ENCODE data around the gene ITPA. TPM values are rescaled to one million over a fixed set of nuclear protein-coding genes. Genes with fewer than 3 reads are reported as not detected.
A peak's percentile ranks its signal among the peaks of the same experiment; 100 is the strongest.
"Not testable (repeated sequence)": the region's sequence is repeated elsewhere in the genome, so short reads cannot be mapped to it uniquely, and the experiment has no call there.

Gene ITPA
- polyA plus RNA-seq, 3 donors = 46.3 to 70.3 (median 54.3) TPM

DNA sequence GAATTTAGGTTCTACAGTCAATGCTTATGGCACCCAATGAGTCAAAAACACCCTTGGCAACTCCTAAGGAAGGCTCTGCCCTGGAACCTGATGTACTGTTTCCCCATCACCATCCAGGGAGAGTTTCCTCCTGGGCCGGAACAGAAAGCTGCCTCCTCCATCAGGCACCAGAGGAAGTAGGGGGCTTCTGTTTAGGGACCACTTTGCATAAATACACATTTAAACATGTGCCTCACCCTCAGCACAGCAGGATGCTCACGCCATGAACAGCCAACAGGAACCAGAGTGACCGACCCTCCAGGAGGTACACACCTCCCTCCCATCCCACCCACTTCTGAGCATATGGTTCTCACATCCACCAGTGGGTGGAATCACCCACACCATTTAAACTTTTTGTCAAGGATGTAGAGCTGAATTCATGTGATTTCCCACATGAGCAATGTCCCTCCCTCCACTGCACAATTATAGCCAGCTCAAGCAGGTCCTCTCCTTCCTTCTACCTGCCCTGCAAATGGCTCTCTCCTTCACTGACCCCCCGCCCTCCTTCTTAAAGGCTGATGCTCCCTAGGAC is 19.7 kb upstream of the ITPA start:
- DNase-seq (ENCODE audit: extremely low read depth in 1 of 11, low read depth in 9 of 11, low spot score in 4 of 11) = no peak

DNA sequence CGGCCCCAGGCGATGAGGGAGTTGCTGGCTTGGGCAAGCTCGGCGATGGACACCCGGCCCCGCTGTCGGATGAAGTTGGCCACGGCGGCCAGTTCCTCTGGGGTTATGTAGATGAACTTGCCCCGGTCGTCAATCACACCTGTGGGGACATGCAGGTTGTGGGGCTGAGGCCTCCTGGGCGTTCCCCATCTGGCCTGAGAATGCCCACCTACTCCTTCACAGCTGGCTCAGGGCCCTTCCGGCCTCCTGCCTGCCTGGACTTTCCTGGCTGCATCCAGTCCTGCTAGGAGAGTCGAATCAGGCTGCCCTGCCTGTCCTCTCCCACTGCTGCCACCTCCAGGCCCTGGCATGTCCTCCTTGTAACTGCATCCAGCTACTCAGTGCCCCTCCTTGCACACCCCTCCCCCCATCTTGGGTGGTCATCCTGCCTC is 18.6 kb upstream of the ITPA start:
- no peak for DNase-seq (ENCODE audit: extremely low read depth in 1 of 11, low read depth in 9 of 11, low spot score in 4 of 11)

DNA sequence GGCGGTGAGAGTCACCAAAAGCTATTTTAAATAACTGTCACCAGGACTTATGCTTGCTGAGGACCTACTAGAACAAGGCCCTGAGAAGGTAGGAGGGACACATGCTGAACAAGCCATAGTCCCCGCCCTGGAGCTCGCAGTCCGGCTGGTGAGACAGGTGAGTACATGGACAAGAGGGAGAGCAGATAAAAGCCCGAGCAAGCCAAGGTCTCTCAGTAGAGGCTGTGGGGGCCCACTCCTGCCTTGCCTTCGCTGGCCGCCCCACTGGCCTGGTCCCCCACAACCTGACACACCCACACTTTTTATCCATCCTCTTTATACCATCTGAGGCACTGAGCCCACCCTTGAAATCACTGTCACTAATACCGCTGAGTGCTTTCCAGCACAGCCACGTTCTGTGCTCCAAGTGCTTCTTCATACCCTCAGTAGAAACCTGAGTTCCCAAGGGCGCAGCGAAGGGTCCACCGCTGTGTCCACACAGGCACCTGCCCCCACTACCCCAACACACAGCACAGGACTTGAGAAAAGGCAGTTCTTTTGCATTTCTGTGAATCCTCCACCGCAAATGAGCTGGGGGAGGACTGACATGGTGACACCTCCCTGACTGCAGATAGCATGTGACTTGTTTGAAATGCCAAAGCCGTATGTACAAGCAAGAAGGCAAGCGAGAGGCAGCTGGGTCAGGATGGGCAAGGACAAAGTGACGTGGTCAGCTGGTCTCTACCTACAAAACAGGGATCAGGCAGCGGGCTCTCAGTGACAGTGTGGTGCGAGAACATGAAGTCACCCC is 16.9 kb upstream of the ITPA start:
- no peak for DNase-seq (ENCODE audit: extremely low read depth in 1 of 11, low read depth in 9 of 11, low spot score in 4 of 11)

DNA sequence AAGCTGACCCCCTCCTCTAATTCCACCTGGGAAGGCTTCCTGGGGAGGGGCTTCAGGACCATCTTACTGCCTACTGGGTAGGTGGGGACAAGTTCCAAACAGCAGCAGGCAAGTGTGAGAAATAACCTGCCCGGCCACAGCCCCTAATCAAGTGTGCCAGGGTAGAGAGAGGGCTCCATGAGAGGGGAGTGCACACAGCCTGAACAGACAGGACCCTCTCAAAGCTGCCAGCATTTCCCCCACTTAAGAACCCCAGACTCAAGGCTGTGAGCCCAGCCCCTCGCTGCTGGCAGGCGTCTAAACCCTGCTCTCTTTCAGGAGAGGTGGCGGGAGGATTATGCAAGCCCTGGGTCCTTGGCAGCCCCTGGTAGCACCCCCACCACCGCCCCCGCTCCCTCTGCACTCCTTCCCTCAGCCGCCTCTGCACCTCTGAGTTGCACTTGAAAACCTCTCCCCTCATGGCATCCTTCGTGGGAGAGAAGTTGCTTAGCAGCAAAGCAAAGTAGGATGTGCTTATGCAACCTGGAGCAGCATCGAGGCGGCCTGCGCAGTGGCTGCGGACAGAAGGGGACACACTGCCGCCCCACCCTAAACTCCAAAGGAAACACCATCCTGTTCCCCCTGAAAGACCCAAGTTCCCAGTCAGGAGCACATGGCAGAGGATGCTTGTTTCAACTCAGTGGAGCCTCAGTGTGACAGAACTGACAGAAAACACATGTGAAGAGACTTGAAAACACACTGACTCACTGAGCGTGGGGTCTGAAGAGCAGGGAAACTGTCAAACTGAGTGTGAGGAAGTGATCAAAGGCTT is 15.3 kb upstream of the ITPA start:
- no peak for DNase-seq (ENCODE audit: extremely low read depth in 1 of 11, low read depth in 9 of 11, low spot score in 4 of 11)

DNA sequence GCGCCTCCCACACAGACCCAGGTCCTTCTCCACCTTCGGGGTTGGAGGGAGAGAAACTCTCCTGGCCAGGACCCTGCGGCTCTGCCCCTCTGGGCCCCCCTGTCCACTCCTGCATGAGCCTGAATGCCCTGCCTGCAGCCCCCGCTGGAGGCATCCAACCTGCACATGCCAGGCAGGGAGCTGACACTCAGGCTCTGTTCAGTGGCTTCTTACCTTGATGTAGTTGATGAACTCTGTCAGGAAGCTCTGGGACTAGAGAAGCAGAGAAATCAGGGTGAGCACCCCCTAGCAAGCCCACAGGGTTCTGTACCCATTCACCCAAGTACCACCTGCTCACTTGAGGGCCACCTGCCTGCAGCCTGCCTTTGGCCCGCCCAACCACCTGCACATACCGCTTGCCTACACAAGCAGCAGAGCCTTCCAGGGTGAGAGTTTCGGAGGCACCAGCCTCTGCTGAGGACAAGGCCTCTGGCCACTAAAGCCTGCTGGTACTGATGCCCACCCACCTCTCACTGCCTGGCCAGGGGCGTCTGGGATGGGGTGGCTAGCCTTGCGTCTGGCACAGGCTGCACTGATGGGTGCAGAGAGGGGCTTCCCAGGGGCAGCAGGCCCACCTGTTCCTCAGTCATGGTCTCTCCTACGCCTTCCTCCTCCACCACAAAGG is 14.5 kb upstream of the ITPA start:
- DNase-seq (ENCODE audit: extremely low read depth in 1 of 11, low read depth in 9 of 11, low spot score in 4 of 11) = no peak

DNA sequence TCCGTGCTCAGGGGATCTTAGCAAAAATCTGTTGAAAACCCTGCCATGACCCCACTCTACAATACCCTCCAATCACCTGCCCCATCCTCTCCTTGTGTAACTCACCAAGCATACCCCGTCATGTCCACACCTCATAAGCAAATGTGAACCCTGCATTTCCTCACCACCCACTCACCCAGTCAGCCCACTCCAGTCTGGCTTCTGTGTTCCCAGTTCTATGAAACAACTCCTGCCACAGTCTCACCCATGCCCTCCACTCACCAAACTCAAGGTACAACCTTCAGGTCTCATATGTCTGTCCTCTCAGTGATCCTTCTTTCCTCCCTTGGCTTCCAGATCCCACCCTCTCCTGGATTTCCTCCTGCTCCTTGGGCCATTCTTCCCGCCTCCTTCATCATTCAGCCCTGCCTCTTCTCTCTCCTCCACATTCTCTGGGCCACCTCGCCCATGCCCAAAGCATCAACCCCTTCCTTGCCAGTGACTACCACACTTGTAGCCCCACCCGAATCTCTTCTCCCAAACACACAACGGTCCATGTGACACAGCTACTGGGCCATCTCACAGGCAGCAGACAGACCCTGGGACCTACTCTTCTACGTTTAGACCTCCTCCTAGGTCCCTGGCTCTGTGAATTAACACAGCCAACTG is 13.6 kb upstream of the ITPA start:
- DNase-seq (ENCODE audit: extremely low read depth in 1 of 11, low read depth in 9 of 11, low spot score in 4 of 11) = no peak

DNA sequence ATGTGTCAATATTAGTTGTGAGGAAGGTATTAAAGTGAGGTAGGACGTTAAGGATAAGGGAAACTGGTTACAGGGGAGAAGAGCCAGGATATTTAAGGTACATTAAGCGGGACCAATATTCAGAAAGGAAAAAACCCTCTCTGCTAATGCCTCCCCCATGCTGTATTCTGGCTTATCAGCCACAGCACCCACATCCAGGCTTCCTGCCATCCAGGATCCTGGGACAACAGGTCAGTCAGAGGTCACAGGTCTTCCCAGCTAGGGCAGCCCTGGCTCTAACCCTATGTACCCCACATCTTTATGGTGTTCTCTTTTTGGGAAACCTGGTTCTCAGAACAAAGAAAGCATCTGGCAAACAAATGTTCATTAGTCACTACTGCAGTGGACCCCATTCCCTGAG is 10.1 kb upstream of the ITPA start:
- DNase-seq (ENCODE audit: extremely low read depth in 1 of 11, low read depth in 9 of 11, low spot score in 4 of 11) = no peak

DNA sequence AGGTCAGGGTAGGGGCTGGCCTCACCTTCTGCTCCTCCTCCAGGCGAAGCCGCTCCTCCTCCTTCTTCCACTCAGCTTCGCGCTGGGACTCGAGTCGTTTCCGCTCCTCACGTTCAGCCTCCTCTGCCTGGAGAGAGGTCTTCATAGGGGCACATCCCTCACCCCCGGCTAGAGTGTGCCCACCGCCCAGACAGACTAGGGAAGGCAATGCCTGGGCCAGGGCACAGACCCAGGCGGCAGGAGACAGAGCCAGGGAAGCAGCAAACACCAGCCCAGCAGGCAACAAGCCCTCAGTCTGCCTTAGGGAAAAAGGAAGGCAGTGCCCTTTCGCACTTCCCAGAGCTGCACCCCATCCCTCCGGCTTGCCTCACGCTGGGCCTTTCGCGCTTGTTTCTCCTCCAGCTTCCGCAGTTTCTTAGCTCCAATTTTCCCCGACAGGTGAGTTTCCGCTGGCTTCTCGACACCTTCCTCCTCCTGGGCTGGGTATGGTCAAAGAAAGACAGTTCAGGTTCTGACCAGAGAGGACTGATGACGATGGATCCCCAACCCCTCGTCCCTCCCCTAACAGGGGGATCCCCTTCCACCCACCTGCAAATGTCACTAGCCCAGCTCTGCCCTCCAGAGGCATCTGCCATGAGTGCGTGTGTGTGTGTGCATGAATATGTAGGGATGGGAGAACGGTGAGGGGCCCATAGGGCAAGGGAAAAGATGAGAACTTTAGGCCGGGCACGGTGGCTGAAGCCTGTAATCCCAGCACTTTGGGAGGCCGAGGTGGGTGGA is 9.1 kb upstream of the ITPA start:
- DNase-seq (ENCODE audit: extremely low read depth in 1 of 11, low read depth in 9 of 11, low spot score in 4 of 11) = no peak

DNA sequence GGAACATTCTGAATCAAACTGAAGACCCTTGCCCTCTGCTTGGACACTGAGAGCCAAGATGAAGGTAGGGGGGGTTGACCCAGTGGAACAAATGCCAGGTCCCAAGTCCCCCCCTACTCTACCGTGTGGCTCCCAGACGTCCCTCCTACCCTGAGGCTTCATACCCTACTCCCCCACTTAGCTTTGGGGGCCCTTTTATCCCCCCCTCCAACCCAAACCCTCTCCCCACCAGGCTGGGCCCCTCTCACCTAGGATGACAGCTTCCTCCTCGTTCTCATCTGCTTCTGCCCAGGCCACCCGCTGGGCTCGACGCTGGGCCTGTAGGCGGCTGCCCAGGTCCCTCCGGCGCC is 6.4 kb upstream of the ITPA start:
- DNase-seq (ENCODE audit: extremely low read depth in 1 of 11, low read depth in 9 of 11, low spot score in 4 of 11) = no peak

DNA sequence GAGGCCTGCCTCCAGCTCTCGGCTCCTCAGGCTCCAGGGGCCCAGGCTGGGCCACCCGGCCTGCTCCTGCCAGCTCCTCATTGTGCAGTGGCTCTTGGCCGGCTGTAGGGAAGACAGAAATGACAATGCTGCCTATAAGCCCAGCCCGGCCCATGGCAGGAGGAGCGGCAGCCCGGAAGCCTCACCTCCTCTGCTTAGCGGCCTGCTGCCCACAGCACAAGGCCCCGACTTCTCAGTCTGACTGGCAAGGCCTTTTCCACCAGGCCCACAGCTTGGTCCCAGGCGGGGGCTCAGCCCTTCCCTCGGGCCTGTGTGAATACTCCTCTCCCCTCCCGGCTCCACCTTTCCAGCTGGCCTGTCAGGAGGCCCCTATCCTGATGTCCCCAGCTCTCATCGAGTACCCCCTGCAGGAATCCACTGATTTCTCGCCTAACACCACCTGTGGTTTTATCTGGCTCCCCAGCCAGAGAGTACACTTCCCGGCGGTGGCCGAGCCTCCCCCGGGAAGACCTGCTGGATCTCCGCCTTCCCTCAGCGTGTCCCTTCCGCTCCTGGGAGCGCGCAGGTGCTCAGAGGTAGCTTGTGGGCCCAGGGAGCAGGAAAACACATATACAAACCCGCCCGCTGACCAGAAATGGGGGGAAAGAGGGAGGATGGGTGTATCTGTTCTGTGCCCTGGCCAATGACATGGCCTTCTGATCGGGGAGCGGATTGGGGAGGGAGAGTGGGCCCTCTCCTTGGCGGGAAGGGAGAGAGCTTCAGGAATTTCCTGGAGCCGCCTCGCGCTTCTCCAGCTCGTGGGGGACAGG is 5.8 kb upstream of the ITPA start:
- no peak for DNase-seq (ENCODE audit: extremely low read depth in 1 of 11, low read depth in 9 of 11, low spot score in 4 of 11)

DNA sequence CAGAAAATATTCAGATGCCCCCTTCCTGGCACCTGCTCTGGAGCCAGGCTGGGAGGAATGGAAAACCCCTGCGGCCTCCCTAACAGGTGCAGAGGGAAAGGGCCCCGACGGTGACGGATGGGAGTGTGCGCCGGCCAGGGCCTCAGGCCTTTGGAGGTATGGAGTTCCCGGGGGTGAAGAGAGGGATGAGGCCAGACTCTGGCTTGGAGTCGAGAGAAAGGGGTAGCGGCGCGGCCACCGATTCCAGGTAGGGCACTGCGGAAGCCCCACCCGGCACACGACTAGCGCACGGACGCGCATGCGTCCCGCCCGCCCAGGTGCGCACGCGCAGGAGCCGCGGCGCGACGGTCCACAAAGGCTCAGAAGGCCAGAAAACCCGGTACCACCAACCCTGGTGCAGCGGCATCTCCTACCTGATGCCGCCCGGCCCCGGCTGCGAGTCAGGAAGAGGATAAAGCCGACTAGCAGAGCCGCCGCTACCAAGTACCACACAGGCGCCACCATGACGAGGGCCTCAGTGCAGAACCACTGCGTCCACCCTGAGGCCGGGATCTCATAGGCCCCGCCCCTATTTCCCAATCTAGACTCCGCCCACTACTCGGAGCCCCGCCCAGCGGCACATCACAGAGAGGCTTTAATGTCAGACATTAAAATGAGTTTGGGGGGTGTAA is 5.0 kb upstream of the ITPA start, which contains the start of gene DDRGK1:
Gene DDRGK1, minus strand, starts transcription at position 559 of the 671 bp plus-strand sequence. Its CDS starts 55 bp downstream, at position 504.
- peak; percentile 44 to 86 (median 78) for DNase-seq (ENCODE audit: extremely low read depth in 1 of 11, low read depth in 9 of 11, low spot score in 4 of 11)

DNA sequence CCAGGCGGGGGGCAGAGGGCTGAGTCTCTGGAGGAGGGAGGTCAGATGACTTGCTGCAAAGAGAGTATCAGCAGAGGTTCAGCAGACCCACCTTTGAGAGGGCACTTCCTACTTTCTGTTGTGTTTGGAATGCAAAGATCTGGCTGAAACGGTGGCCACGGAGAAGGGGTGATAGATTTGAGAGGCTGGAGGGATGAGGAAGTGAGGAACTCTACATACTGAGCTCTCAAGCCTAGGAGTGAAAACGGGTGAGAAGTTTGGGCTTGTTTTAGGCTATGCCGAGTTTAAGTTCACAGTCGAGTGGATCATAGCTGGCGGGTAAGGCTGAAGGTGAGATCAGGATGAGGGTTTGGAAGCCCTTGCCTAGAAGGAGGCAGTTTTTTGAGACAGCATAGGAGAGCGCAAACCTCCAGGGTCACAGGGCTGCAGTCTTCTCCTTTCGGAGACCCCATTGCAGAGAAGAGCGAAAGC is 477 bp upstream of the ITPA start:
- DNase-seq (ENCODE audit: extremely low read depth in 1 of 11, low read depth in 9 of 11, low spot score in 4 of 11) = no peak

DNA sequence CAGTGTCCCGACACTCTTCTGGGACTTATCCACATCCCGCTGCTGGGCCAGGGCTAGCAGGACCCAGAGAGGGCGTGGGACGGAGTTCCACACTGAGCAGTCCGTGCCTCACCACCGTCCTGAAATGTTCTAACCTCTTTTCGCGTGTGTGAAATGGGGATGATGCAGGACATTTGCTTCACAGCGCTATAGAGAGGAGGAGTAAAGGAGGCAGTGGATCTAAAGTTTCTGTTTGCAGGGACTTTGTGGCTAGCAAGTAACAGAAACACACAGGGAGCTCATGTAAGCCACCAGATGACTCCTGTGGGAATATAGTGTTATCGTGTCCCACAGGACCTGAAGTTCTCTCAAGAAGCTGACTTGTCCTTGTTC is 634 bp downstream of the ITPA start:
- DNase-seq (ENCODE audit: extremely low read depth in 1 of 11, low read depth in 9 of 11, low spot score in 4 of 11) = no peak

DNA sequence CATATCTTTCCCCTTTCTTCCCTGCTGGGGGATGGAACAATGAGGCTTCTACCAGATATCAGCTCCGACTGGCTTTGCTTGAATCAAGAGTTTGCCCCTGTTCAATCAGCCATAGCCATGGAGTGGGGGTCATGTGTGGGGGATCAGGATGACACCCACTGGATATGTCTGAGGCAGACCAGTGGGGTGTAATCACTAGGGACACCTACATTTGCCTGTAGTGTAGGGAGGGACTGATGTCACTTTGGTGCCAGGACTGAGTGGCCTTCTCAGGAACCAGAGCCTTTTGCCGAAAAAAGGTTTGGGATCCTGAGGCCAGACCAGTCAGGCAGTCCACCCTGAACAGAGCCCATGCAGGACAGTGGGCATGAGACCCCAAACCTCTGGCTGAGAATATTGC is 1.0 kb downstream of the ITPA start:
- no peak for DNase-seq (ENCODE audit: extremely low read depth in 1 of 11, low read depth in 9 of 11, low spot score in 4 of 11)

DNA sequence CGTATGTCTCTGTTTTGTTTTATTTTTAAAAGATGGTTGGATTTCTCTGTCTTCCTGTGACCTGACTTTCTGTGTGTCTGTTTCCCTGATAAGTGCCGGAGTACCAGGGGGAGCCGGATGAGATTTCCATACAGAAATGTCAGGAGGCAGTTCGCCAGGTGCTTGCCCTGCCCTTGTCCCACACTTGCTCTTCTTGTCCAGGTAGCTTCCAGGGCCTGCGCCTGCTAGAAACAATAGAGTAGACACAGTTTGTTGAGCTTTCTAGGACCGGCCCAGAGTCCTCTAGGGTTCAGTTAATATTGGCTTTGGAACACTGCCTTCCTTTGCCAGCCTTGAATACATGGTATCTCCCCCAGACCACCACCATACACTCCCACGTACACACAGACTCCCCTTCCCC is 3.9 kb downstream of the ITPA start:
- DNase-seq (ENCODE audit: extremely low read depth in 1 of 11, low read depth in 9 of 11, low spot score in 4 of 11) = no peak

DNA sequence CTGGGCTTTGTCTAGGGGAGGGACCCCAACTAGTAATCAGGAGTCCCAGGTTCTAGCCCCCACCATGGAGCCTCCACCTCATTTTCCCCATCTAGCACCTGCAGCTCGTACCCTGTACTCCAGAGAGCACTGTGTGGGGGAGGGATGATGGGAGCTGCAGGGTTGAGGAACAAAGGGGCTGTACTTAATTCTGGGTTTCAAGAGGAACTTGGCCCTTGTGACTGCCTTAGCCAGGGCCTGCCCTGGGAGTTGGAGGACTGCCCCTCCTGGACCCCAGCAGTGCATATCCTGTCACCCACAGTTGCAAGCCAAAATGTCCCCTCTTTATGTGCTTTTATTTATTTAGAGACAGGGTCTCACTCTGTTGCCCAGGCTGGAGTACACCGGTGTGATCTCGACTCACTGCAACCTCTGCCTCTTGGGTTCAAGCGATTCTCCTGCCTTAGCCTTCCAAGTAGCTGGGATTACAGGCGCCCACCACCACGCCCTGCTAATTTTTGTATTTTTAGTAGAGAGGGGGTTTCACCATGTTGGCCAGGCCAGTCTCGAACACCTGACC is 6.1 kb downstream of the ITPA start:
- DNase-seq (ENCODE audit: extremely low read depth in 1 of 11, low read depth in 9 of 11, low spot score in 4 of 11) = not testable (repeated sequence)
